Endothelial cell of umbilical vein (primary cell): ENCODE data around the gene PTPN14. TPM values are rescaled to one million over a fixed set of nuclear protein-coding genes. Genes with fewer than 3 reads are reported as not detected.

Experiments used
- BruUV-seq: library from RNA; stranded (reverse); fragments of 400-500 nt; replicated peaks from 2 replicates; lab custom pipeline; 2021; lab: Mats Ljungman, UMichigan
- CTCF ChIA-PET: fragments of 300-600, 350-600 bp; sonication (Branson Sonifier 250); formaldehyde crosslinking; loops from one replicate; lab custom pipeline; 2021; ENCODE audit warnings: antibody characterized with exemption, inconsistent platforms; lab: Charles Lee
- POLR2A ChIA-PET: fragments of 300-600, 350-600 bp; sonication (Branson Sonifier 250); formaldehyde crosslinking; loops from one replicate; lab custom pipeline; 2021; ENCODE audit warnings: antibody characterized with exemption, inconsistent platforms; lab: Charles Lee
- DNase-seq: peaks from one replicate; pipeline ENCODE4 v3.0.0-alpha.2; 2011; ENCODE audit warnings: low read depth, low spot score
- FAIRE-seq: peaks from 2 replicates; lab custom pipeline; 2011; peaks lifted over from hg19 to GRCh38; lab: Jason Lieb, UNC
- H2AFZ ChIP-seq: 2 replicates; pipeline ENCODE4 v1.6.0; 2012; ENCODE audit warnings: low read depth, low read length, control low read depth, inconsistent platforms
- H3K27ac ChIP-seq: 2 replicates; pipeline ENCODE4 v1.5.1; 2011; ENCODE audit warnings: low read depth, mild to moderate bottlenecking, control low read depth, low read length, moderate library complexity; ENCODE audit not compliant: insufficient read depth
- H3K27me3 ChIP-seq, 2 experiments: 2 replicates each; pipeline versions ENCODE4 v1.6.0 to v1.6.1; 2011; ENCODE audit warnings: low read length in 2 of 2, mixed read lengths in 1 of 2; ENCODE audit not compliant: control insufficient read depth in 2 of 2, insufficient read depth in 2 of 2
- H3K36me3 ChIP-seq, 2 experiments: 2 replicates in 1 of 2; 3 replicates in 1 of 2; pipeline ENCODE4 v1.5.1; 2011; ENCODE audit warnings: low read length in 2 of 2, mild to moderate bottlenecking in 1 of 2, moderate library complexity in 1 of 2; ENCODE audit not compliant: control insufficient read depth in 2 of 2, insufficient read depth in 2 of 2; ENCODE audit errors: extremely low read depth in 1 of 2
- H3K4me1 ChIP-seq: 3 replicates; pipeline ENCODE4 v1.5.1; 2011; ENCODE audit warnings: mild to moderate bottlenecking, low read length; ENCODE audit not compliant: control insufficient read depth, insufficient read depth; ENCODE audit errors: extremely low read depth
- H3K4me2 ChIP-seq: 2 replicates; pipeline ENCODE4 v1.6.1; 2011; ENCODE audit warnings: low read length, control low read depth, mixed read lengths; ENCODE audit not compliant: insufficient read depth
- H3K4me3 ChIP-seq, 3 experiments: fragments of 200-600 bp in 1 of 3; sonication (generic), shearing (Covaris generic) in 1 of 3; replicated peaks in 1 of 3; 2 replicates each; pipeline ENCODE4 v1.5.1; 2011 to 2016; ENCODE audit warnings: control low read depth in 3 of 3, low read length in 3 of 3, mild to moderate bottlenecking in 2 of 3, inconsistent platforms in 1 of 3, low read depth in 1 of 3, moderate library complexity in 1 of 3; ENCODE audit not compliant: insufficient read depth in 1 of 3
- H3K79me2 ChIP-seq: 2 replicates; pipeline ENCODE4 v1.6.0; 2012; ENCODE audit warnings: low read length, inconsistent platforms; ENCODE audit not compliant: control insufficient read depth, insufficient read depth
- H3K9ac ChIP-seq: replicated peaks from 2 replicates; pipeline ENCODE3; 2011; ENCODE audit warnings: low read length, control low read depth; ENCODE audit not compliant: insufficient read depth; ENCODE audit errors: extremely low read depth
- H3K9me1 ChIP-seq: replicated peaks from 3 replicates; pipeline ENCODE4 v1.6.0; 2011; ENCODE audit warnings: mild to moderate bottlenecking, low read length; ENCODE audit not compliant: control insufficient read depth, insufficient read depth; ENCODE audit errors: extremely low read depth
- H3K9me3 ChIP-seq: replicated peaks from 2 replicates; pipeline ENCODE4 v1.5.1; 2012; ENCODE audit warnings: low read length, inconsistent platforms; ENCODE audit not compliant: control insufficient read depth, insufficient read depth
- H4K20me1 ChIP-seq: replicated peaks from 2 replicates; pipeline ENCODE3; 2011; ENCODE audit warnings: mild to moderate bottlenecking, low read length; ENCODE audit not compliant: control insufficient read depth, insufficient read depth; ENCODE audit errors: extremely low read depth
- EZH2 ChIP-seq: IDR thresholded peaks from 2 replicates; pipeline ENCODE4 v1.6.1; 2012; ENCODE audit warnings: borderline replicate concordance, low read depth, mild to moderate bottlenecking, moderate library complexity, low read length, inconsistent platforms; ENCODE audit not compliant: severe bottlenecking
- FOS ChIP-seq: IDR thresholded peaks from 2 replicates; pipeline ENCODE4 v1.6.1; 2011; ENCODE audit warnings: mild to moderate bottlenecking, low read length, moderate library complexity, borderline replicate concordance; ENCODE audit not compliant: insufficient read depth
- GATA2 ChIP-seq: IDR thresholded peaks from 2 replicates; pipeline ENCODE4 v1.7.0; 2011; ENCODE audit warnings: low read depth, mild to moderate bottlenecking, moderate library complexity, mixed read lengths, low read length; ENCODE audit not compliant: insufficient read length, insufficient read depth
- JUN ChIP-seq: IDR thresholded peaks from 2 replicates; pipeline ENCODE4 v1.6.1; 2011; ENCODE audit warnings: borderline replicate concordance, low read depth; ENCODE audit not compliant: insufficient read length, insufficient read depth
- MYC ChIP-seq: IDR thresholded peaks from one replicate; pipeline ENCODE4 v1.6.1; 2011; ENCODE audit warnings: mild to moderate bottlenecking, low read depth, low read length
- POLR2A ChIP-seq: IDR thresholded peaks from 2 replicates; pipeline ENCODE4 v1.6.1; 2012; ENCODE audit warnings: low read depth, mild to moderate bottlenecking, control low read depth, low read length
- POLR2AphosphoS5 ChIP-seq: IDR thresholded peaks from 2 replicates; pipeline ENCODE4 v1.6.1; 2012; ENCODE audit warnings: low read depth, mild to moderate bottlenecking, control low read depth, low read length, moderate library complexity; ENCODE audit not compliant: insufficient read depth
- dilution Hi-C: fragments of 300-500 bp; cut with MboI; formaldehyde crosslinking; loops from one replicate; pipeline ENCODE4 v1.15.0; 2019; ENCODE audit warnings: low sequenced_read_pairs; ENCODE audit not compliant: extremely low pct_ligation_motif_present
- intact Hi-C: fragments of 100-400 bp; cut with micrococcal nuclease; formaldehyde crosslinking; loops from one replicate; pipeline ENCODE4 v1.10.0; 2022
- polyA plus RNA-seq, 4 experiments: library from polyadenylated mRNA; depleted of rRNA in 3 of 4; stranded (reverse) in 3 of 4; unstranded in 1 of 4; fragments of >200 nt; gene quantifications; 2 replicates each; pipeline versions ENCODE4 v1.2.1 to v1.2.3, GENCODE V29; 2011 to 2012; ENCODE audit warnings: missing spikeins in 1 of 4
- total RNA-seq: library from RNA; stranded (reverse); gene quantifications from 2 replicates; pipeline ENCODE4 v1.2.3, GENCODE V29; 2021
- TF ChIP-seq, protein P1 (sequence below), 2 donors: IDR thresholded peaks; 1 replicate in 1 of 2; 2 replicates in 1 of 2; pipeline ENCODE4 v1.5.1; 2011; ENCODE audit warnings: low read length in 2 of 2, mild to moderate bottlenecking in 2 of 2, moderate library complexity in 2 of 2, control low read depth in 1 of 2, inconsistent platforms in 1 of 2, low read depth in 1 of 2; ENCODE audit not compliant: insufficient read depth in 1 of 2; ENCODE audit errors: extremely low read depth in 1 of 2
- TF ChIP-seq, protein P2 (sequence below): IDR thresholded peaks from 2 replicates; pipeline ENCODE4 v1.6.1; 2011; ENCODE audit not compliant: insufficient read depth, insufficient read length

The PTPN14 gene
- total and polyA plus RNA-seq, 2 donors (not counting 3 experiments of a cell fraction or from before 2014, with no cell fraction given) = 18.5 to 93.0 TPM

GRCh38 chr1:214493126-214493796, 58.1 kb downstream of the PTPN14 start:
- H3K4me2 ChIP-seq = no peak overlapping the region
- H3K4me3 ChIP-seq = no peak overlapping the region
- intact Hi-C loops (no loop called here), dilution Hi-C loops (no loop called here)
- BruUV-seq = no TSS peak
- FAIRE-seq = no peak
- H3K27me3 ChIP-seq = no peaks in the 10 kb centered on the region
- ChIA-PET POLR2A (no interaction called here), CTCF (no interaction called here)
- no peaks in the 10 kb centered on the region for H3K36me3 ChIP-seq
- H3K79me2 ChIP-seq = peaks cover 91% of the 10 kb centered on the region
- no peak overlapping the region for H2AFZ ChIP-seq
- no peak overlapping the region for H3K27ac ChIP-seq
- no peaks in the 10 kb centered on the region for H3K9me3 ChIP-seq
- no peaks in the 10 kb centered on the region for H3K9me1 ChIP-seq
- peaks cover 12% of the 10 kb centered on the region for H4K20me1 ChIP-seq
- no peak overlapping the region for H3K9ac ChIP-seq
- DNase-seq = no peak
- TF ChIP-seq GATA2 (no peak), POLR2A (no peak), POLR2AphosphoS5 (no peak), JUN (no peak), MYC (no peak), FOS (no peak), EZH2 (no peak)
- TF ChIP-seq, protein P1, sequence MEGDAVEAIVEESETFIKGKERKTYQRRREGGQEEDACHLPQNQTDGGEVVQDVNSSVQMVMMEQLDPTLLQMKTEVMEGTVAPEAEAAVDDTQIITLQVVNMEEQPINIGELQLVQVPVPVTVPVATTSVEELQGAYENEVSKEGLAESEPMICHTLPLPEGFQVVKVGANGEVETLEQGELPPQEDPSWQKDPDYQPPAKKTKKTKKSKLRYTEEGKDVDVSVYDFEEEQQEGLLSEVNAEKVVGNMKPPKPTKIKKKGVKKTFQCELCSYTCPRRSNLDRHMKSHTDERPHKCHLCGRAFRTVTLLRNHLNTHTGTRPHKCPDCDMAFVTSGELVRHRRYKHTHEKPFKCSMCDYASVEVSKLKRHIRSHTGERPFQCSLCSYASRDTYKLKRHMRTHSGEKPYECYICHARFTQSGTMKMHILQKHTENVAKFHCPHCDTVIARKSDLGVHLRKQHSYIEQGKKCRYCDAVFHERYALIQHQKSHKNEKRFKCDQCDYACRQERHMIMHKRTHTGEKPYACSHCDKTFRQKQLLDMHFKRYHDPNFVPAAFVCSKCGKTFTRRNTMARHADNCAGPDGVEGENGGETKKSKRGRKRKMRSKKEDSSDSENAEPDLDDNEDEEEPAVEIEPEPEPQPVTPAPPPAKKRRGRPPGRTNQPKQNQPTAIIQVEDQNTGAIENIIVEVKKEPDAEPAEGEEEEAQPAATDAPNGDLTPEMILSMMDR (IDR thresholded peaks at IDR 0.05; ENCODE audit: extremely low read depth in 1 of 2, insufficient read depth in 1 of 2, low read depth in 1 of 2, low read length in 2 of 2) = no peak
- TF ChIP-seq, protein P2, sequence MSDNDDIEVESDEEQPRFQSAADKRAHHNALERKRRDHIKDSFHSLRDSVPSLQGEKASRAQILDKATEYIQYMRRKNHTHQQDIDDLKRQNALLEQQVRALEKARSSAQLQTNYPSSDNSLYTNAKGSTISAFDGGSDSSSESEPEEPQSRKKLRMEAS = no peak
- peaks cover 14% of the 10 kb centered on the region for H3K4me1 ChIP-seq
